Panc1 (cell line): Measurements from ENCODE around the gene RBKS. TPM values are rescaled to one million over a fixed set of nuclear protein-coding genes. Genes with fewer than 3 reads are reported as not detected.

ENCODE experiments used
- ATAC-seq: fragments of 200-7000 bp; cut with Tn5 transposase; 2 replicates; pipeline ENCODE4 v1.9.1; 2020; ENCODE audit warnings: mild to moderate bottlenecking, moderate library complexity
- BruUV-seq: library from RNA; stranded (reverse); fragments of 400-500 nt; replicated peaks from 2 replicates; lab custom pipeline; 2021; lab: Mats Ljungman, UMichigan
- CTCF ChIA-PET: fragments of 300-600 bp; sonication (Branson Sonifier 250); formaldehyde crosslinking; loops from one replicate; lab custom pipeline; 2022; ENCODE audit warnings: antibody characterized with exemption; lab: Charles Lee
- POLR2A ChIA-PET: fragments of 300-600 bp; sonication (Branson Sonifier 250); formaldehyde crosslinking; loops from one replicate; lab custom pipeline; 2022; ENCODE audit warnings: antibody characterized with exemption; lab: Charles Lee
- DNase-seq: peaks from one replicate; pipeline ENCODE4 v3.0.0-alpha.2; 2010; ENCODE audit warnings: low read depth, low spot score
- H3K27ac ChIP-seq: 2 replicates; pipeline ENCODE4 v1.5.1; 2011; ENCODE audit warnings: mild to moderate bottlenecking, low read length, inconsistent platforms
- H3K27me3 ChIP-seq: fragments of 200-500 bp; sonication (Bioruptor generic); 2 replicates; pipeline ENCODE4 v1.6.0; 2014; ENCODE audit warnings: low read length, inconsistent platforms; ENCODE audit not compliant: control insufficient read depth, insufficient read depth
- H3K36me3 ChIP-seq: fragments of 200-500 bp; sonication (Bioruptor generic); 2 replicates; pipeline ENCODE4 v1.5.1; 2014; ENCODE audit warnings: inconsistent platforms, mild to moderate bottlenecking, low read length, moderate library complexity; ENCODE audit not compliant: control insufficient read depth, insufficient read depth
- H3K4me1 ChIP-seq: 2 replicates; pipeline ENCODE4 v1.5.1; 2011; ENCODE audit warnings: inconsistent platforms, mild to moderate bottlenecking, low read length, moderate library complexity; ENCODE audit not compliant: control insufficient read depth, insufficient read depth
- H3K4me3 ChIP-seq, 2 experiments: 2 replicates each; pipeline ENCODE4 v1.5.1; 2011 to 2012; ENCODE audit warnings: low read depth in 2 of 2, low read length in 2 of 2, mild to moderate bottlenecking in 2 of 2, inconsistent platforms in 1 of 2, moderate library complexity in 1 of 2
- H3K9me3 ChIP-seq: fragments of 200-500 bp; sonication (Bioruptor generic); 2 replicates; pipeline ENCODE4 v1.5.1; 2014; ENCODE audit warnings: low read depth, mild to moderate bottlenecking, inconsistent platforms, low read length, moderate library complexity; ENCODE audit not compliant: control insufficient read depth, insufficient read depth
- TCF7L2 ChIP-seq: IDR thresholded peaks from 2 replicates; pipeline ENCODE4 v1.6.1; 2011; ENCODE audit warnings: mild to moderate bottlenecking, low read depth, low read length, inconsistent platforms
- in situ Hi-C: cut with HindIII; loops from 2 replicates; pipeline ENCODE4 v1.10.0; 2016; ENCODE audit warnings: low sequenced_read_pairs, low pct_unique_long_range_greater_than_20kb
- intact Hi-C: fragments of 100-400 bp; cut with micrococcal nuclease; formaldehyde crosslinking; loops from one replicate; pipeline ENCODE4 v1.10.0; 2022; ENCODE audit not compliant: unreplicated experiment
- total RNA-seq: library from RNA; stranded (reverse); gene quantifications from one replicate; pipeline ENCODE4 v1.2.1, GENCODE V29; 2021; ENCODE audit not compliant: unreplicated experiment
- TF ChIP-seq, protein P1 (sequence below), 2 experiments: IDR thresholded peaks; 2 replicates each; pipeline ENCODE4 v1.6.1; 2011 to 2012; ENCODE audit warnings: low read depth in 2 of 2, control low read depth in 1 of 2, low read length in 1 of 2, mild to moderate bottlenecking in 1 of 2, moderate library complexity in 1 of 2; ENCODE audit not compliant: insufficient read depth in 1 of 2

The RBKS gene
- total RNA-seq, 1 experiment from 2014 or later = 2.2 TPM

DNA sequence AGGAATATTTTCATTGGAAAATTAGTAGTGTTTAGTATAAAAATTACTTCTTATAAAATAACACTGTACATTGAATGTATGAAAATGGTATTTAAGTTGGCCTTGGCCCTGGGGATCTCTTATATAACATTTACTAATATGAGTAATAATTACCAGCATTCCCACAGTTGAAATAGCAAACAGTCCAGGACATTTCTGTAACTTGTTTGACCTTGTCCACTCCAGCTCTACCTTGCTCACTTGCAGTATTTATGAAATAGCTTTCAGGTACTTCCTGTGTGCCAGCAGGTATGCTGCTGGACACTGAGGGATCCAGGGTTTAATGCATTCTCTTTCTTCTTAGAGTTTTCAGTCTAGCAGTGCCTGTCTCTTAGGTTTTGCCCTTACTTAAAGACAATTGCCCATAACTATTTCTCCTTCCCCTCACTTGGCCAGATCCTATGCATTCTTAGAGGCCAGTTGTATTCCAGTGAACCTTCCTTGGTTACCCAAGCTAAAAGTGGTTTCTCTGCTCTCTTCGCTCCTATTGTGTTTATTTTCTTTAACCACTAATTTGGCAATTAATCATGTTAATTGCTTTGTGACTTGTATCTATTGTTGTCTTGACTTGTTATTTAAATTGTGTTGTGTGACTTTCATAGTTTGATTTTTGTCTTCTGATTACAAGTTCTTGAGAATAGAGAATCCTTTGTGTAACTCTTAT, 26.3 kb upstream of the RBKS start:
- H3K27me3 ChIP-seq = no peaks in the 10 kb centered on the region
- CTCF ChIA-PET = no interaction called here
- in situ Hi-C loops (no loop called here), intact Hi-C loops (no loop called here)
- no peak for DNase-seq
- no peaks in the 10 kb centered on the region for H3K9me3 ChIP-seq
- BruUV-seq = no TSS peak
- POLR2A ChIA-PET = interaction anchor here (0.5 to 0.6 kb wide), 2 partner anchors 17 to 866 kb away, joined by 4 read pairs; no protein-coding TSS in a partner anchor
- no peak for ATAC-seq
- H3K36me3 ChIP-seq = no peaks in the 10 kb centered on the region
- no peaks in the 10 kb centered on the region for H3K4me1 ChIP-seq
- H3K4me3 ChIP-seq = no peak overlapping the region
- H3K27ac ChIP-seq = no peak overlapping the region
- TF ChIP-seq, protein P1, sequence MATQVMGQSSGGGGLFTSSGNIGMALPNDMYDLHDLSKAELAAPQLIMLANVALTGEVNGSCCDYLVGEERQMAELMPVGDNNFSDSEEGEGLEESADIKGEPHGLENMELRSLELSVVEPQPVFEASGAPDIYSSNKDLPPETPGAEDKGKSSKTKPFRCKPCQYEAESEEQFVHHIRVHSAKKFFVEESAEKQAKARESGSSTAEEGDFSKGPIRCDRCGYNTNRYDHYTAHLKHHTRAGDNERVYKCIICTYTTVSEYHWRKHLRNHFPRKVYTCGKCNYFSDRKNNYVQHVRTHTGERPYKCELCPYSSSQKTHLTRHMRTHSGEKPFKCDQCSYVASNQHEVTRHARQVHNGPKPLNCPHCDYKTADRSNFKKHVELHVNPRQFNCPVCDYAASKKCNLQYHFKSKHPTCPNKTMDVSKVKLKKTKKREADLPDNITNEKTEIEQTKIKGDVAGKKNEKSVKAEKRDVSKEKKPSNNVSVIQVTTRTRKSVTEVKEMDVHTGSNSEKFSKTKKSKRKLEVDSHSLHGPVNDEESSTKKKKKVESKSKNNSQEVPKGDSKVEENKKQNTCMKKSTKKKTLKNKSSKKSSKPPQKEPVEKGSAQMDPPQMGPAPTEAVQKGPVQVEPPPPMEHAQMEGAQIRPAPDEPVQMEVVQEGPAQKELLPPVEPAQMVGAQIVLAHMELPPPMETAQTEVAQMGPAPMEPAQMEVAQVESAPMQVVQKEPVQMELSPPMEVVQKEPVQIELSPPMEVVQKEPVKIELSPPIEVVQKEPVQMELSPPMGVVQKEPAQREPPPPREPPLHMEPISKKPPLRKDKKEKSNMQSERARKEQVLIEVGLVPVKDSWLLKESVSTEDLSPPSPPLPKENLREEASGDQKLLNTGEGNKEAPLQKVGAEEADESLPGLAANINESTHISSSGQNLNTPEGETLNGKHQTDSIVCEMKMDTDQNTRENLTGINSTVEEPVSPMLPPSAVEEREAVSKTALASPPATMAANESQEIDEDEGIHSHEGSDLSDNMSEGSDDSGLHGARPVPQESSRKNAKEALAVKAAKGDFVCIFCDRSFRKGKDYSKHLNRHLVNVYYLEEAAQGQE (IDR thresholded peaks at IDR 0.05; ENCODE audit: insufficient read depth in 1 of 2, low read depth in 2 of 2, low read length in 1 of 2) = no peak

DNA sequence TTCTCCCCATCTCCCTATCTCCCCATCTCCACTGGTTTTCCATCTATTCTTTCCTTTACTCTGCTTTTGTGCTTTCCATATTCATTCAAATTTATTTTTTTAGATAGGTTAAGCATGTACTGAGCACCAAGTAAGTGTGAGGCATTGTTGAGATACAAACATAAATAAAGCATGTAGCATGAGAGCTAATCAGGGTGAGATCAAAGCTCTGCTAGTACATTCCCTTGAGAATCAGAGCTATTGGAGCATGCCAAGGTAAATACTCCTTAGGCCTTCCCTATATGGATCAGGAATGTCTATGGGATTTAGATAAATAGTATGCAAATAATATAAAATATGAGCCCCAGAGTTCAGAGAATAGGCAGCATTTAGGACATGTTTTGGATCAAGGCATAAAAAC, 25.7 kb upstream of the RBKS start:
- Histone ChIP-seq H3K36me3 (no peaks in the 10 kb centered on the region), H3K4me1 (no peaks in the 10 kb centered on the region), H3K9me3 (no peaks in the 10 kb centered on the region), H3K4me3 (no peak overlapping the region), H3K27me3 (no peaks in the 10 kb centered on the region), H3K27ac (no peak overlapping the region)
- TF ChIP-seq TCF7L2 = 0 out of 2 replicates have a peak, but pooled peaks have one; percentile 37
- TF ChIP-seq, protein P1 (IDR thresholded peaks at IDR 0.05; ENCODE audit: insufficient read depth in 1 of 2, low read depth in 2 of 2, low read length in 1 of 2) = no peak
- ChIA-PET POLR2A (no interaction called here), CTCF (no interaction called here)
- no TSS peak for BruUV-seq
- in situ Hi-C loops (no loop called here), intact Hi-C loops (no loop called here)
- ATAC-seq = no peak
- DNase-seq = no peak

DNA sequence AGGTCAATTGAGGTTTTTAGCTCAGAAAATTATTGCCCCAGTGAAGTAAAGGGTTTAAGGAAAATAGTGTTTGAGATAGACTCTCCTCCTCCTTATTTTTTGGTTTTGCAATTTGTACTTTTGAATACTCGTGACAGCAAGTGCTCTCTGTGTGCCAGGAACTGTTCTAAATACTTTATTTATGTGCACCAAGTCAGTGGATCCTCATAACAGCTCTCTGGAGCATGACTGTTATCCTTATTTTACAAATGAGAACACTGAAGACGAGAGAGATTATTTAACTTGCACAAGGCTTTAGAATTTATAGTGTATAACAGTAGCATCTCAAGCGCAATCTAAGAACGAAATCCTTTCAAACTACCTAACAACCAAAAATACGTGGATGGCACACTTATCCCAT, 25.0 kb upstream of the RBKS start:
- no peaks in the 10 kb centered on the region for H3K4me1 ChIP-seq
- TF ChIP-seq, protein P1 (IDR thresholded peaks at IDR 0.05; ENCODE audit: insufficient read depth in 1 of 2, low read depth in 2 of 2, low read length in 1 of 2) = no peak
- no peak for TF ChIP-seq TCF7L2
- no peaks in the 10 kb centered on the region for H3K9me3 ChIP-seq
- no peaks in the 10 kb centered on the region for H3K27me3 ChIP-seq
- DNase-seq = no peak
- BruUV-seq = no TSS peak
- intact Hi-C loops (no loop called here), in situ Hi-C loops (no loop called here)
- ChIA-PET CTCF (no interaction called here), POLR2A (no interaction called here)
- ATAC-seq = no peak
- H3K36me3 ChIP-seq = no peaks in the 10 kb centered on the region
- H3K4me3 ChIP-seq = no peak overlapping the region
- no peak overlapping the region for H3K27ac ChIP-seq
